ENCODE results near the gene CCDC171.

- TF ChIP-seq, protein P1, sequence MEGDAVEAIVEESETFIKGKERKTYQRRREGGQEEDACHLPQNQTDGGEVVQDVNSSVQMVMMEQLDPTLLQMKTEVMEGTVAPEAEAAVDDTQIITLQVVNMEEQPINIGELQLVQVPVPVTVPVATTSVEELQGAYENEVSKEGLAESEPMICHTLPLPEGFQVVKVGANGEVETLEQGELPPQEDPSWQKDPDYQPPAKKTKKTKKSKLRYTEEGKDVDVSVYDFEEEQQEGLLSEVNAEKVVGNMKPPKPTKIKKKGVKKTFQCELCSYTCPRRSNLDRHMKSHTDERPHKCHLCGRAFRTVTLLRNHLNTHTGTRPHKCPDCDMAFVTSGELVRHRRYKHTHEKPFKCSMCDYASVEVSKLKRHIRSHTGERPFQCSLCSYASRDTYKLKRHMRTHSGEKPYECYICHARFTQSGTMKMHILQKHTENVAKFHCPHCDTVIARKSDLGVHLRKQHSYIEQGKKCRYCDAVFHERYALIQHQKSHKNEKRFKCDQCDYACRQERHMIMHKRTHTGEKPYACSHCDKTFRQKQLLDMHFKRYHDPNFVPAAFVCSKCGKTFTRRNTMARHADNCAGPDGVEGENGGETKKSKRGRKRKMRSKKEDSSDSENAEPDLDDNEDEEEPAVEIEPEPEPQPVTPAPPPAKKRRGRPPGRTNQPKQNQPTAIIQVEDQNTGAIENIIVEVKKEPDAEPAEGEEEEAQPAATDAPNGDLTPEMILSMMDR (tag by site-specific recombination; IDR thresholded peaks at IDR 0.05): no peak
- TF ChIP-seq ZBTB1 (tag by site-specific recombination; IDR thresholded peaks at IDR 0.05) (no peak), GLIS2 (tag by site-specific recombination; IDR thresholded peaks at IDR 0.05) (no peak), HOXC10 (CRISPR knock-in tag; IDR thresholded peaks at IDR 0.05) (no peak), ZBTB20 (tag by site-specific recombination; IDR thresholded peaks at IDR 0.05) (no peak), ZSCAN23 (tag by site-specific recombination; IDR thresholded peaks at IDR 0.05) (no peak), PATZ1 (tag by site-specific recombination; IDR thresholded peaks at IDR 0.05) (no peak), TCF7L2 (IDR thresholded peaks at IDR 0.05; ENCODE audit: borderline replicate concordance, low read depth, low read length) (no peak), ZNF121 (tag by site-specific recombination; IDR thresholded peaks at IDR 0.05) (no peak), MYNN (tag by site-specific recombination; IDR thresholded peaks at IDR 0.05; ENCODE audit: borderline replicate concordance) (no peak), ZNF416 (tag by site-specific recombination; IDR thresholded peaks at IDR 0.05) (no peak), ZNF311 (tag by site-specific recombination; IDR thresholded peaks at IDR 0.05; ENCODE audit: borderline replicate concordance) (no peak)
- TF ChIP-seq, protein P2, sequence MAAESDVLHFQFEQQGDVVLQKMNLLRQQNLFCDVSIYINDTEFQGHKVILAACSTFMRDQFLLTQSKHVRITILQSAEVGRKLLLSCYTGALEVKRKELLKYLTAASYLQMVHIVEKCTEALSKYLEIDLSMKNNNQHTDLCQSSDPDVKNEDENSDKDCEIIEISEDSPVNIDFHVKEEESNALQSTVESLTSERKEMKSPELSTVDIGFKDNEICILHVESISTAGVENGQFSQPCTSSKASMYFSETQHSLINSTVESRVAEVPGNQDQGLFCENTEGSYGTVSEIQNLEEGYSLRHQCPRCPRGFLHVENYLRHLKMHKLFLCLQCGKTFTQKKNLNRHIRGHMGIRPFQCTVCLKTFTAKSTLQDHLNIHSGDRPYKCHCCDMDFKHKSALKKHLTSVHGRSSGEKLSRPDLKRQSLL (tag by site-specific recombination; IDR thresholded peaks at IDR 0.05): no peak
These were observed 144.1 kb downstream of the CCDC171 start for GRCh38 chr9:15696979-15697378.

Data from HEK293 (cell line).